Measurements from ENCODE around the gene NEK6.

DNA sequence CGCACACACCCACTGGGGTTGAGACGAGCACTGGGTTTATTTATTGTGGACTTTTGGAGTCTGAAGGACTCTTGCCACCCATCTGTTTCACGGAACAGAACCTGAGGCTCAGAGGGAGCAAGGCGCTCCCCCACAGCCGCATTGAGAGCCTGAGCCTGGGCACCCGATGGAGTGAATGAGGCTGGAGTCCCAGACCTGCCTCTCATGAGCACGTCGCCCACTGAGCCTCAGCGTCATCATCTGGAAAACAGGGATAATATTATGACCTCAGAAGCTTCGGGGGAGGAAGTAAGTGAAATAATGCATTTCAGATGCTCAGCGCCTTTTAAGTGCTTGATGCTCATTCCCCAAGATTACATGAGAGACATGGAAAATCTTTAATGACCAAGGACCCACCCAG is 5.5 kb downstream of the NEK6 start:
- TF ChIP-seq, protein P1, sequence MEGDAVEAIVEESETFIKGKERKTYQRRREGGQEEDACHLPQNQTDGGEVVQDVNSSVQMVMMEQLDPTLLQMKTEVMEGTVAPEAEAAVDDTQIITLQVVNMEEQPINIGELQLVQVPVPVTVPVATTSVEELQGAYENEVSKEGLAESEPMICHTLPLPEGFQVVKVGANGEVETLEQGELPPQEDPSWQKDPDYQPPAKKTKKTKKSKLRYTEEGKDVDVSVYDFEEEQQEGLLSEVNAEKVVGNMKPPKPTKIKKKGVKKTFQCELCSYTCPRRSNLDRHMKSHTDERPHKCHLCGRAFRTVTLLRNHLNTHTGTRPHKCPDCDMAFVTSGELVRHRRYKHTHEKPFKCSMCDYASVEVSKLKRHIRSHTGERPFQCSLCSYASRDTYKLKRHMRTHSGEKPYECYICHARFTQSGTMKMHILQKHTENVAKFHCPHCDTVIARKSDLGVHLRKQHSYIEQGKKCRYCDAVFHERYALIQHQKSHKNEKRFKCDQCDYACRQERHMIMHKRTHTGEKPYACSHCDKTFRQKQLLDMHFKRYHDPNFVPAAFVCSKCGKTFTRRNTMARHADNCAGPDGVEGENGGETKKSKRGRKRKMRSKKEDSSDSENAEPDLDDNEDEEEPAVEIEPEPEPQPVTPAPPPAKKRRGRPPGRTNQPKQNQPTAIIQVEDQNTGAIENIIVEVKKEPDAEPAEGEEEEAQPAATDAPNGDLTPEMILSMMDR (conservative IDR thresholded peaks at IDR 0.05), result no peak
- TF ChIP-seq ZFX (IDR thresholded peaks at IDR 0.05), result no peak

Measured in C4-2B (cell line).